HG03342 (cell line): ENCODE data around the gene CELSR1.

Experiments used
- ATAC-seq: cut with Tn5 transposase; IDR thresholded peaks from one replicate; pipeline ENCODE4 v1.9.1; 2021; ENCODE audit warnings: mild to moderate bottlenecking, moderate library complexity; ENCODE audit not compliant: unreplicated experiment

Gene CELSR1

DNA sequence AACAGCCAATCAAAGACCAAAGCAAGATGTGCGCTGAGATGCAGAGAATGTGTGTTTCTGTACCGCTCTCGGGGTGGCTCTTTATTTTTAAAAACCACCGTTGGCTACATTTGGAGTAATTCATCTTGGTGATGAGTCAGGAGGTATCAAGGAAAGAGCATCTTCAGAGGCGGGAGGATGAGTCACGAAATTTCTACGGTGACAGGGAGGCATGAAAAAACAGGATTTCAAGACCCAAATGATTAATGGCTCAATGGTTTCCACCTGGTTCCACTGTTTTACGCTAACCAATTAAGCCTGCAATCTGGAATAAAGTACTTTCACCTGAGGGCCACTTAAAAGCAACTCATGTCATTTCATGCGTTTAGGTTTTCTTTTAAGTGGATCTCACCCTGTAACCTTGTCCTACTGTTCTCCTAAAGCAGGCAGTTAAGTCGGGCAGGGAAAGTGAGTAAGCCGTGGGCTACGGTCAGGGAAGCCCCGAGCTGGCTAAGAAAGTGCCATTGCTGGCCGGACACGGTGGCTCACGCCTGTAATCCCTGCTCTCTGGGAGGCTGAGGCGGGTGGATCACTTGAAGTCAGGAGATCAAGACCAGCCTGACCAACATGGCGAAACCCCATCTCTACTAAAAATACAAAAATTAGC, 74.6 kb downstream of the CELSR1 start:
- no peak for ATAC-seq

DNA sequence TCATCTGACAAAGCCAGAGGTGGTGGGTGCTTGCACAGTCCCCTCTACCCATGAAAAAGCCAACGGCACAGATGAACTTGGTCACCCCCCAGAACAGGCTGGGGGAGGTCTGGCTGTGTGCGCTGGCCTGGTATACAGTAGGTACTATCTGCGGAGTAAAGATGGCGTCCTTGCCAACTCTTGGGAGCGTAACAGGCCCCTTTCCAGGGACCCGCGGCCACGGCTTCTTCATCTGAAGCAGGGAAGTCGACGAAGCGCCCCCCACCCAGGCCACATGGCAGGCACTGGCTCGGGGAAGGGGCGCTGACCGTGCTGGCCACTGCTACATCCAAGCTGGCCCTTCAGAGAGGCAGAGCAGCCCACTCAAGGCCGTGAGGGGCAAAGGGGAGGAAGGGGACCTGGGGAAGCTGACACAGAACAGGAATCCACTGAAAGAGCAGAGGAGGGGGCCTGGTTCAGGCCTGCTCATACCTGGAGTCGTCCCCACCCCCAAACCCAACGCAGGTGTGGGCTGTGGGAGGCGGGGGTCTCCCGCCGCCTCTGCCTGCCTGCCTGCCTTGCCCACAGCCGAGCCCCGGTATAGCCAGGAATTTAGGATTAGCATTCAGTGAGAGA, 75.7 kb downstream of the CELSR1 start:
- ATAC-seq: no peak

DNA sequence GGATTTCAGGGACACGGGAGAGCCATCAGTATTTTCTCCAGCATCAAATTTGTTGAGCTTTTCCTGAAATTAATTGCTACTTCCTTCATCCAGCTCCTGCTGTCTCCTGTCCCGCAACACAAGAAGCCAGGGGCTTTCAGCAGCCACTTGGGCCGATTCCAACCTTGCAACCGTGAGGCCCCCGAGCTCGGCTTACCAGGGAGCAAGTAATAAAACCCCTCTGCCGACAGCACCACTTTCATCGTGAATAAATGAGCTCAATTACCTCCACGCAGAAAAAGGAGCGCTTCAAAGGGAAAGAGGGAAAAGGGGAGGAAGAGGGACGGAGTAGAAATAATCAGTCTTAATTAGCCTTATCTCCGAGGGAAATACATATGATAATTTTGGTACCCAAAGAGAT, 76.6 kb downstream of the CELSR1 start:
- ATAC-seq: no peak

DNA sequence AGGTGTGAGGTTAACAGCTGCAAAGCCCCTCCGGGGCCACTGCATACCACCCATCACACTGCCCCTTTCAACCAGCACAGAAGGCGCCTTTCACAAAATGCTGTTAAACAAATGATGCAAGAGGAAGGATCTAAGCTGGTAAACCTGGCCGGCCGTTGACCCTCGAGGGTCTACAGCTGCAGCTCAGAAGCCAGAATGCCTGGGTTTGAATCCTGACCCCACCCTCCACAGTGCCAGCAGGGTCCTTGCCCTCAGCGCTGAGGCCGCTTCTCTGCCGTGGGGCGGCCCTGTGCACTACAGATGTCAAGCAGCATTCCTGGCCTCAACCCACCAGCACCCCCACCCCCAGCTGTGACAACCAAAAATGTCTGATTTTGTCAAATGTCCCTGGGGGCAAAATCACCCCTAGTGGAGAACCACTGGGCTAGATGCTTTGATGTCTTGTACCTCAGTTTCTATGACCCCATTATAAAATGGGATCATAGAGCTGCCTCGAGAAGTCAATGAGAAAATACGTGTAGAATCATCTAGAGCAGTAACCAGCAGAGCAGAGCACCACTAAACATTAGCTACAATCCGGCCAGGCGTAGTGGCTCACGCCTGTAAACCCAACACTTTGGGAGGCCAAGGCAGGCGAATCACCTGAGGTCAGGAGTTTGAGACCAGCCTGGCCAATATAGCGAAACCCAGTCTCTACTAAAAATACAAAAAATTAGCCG, 77.9 kb downstream of the CELSR1 start:
- ATAC-seq: no peak

DNA sequence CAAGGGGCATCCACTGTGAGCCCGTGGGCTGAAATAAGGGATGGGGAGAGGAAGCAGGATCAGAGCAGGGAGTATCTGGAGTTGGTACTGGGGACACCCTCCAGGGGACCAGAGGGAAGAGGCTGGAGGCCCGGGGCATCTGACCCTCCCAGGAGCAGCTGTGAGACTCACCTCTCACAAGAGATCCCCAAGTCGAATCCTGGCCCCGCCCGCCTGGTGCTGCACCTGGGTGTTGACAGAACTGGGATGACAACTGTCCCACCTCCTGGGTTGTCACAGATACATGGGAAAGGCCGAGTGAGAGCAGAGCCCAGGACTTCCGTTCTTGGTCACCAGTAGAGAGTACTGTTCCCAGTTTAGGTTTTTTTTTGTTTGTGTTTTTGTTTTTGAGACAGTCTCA, 78.9 kb downstream of the CELSR1 start:
- no peak for ATAC-seq

DNA sequence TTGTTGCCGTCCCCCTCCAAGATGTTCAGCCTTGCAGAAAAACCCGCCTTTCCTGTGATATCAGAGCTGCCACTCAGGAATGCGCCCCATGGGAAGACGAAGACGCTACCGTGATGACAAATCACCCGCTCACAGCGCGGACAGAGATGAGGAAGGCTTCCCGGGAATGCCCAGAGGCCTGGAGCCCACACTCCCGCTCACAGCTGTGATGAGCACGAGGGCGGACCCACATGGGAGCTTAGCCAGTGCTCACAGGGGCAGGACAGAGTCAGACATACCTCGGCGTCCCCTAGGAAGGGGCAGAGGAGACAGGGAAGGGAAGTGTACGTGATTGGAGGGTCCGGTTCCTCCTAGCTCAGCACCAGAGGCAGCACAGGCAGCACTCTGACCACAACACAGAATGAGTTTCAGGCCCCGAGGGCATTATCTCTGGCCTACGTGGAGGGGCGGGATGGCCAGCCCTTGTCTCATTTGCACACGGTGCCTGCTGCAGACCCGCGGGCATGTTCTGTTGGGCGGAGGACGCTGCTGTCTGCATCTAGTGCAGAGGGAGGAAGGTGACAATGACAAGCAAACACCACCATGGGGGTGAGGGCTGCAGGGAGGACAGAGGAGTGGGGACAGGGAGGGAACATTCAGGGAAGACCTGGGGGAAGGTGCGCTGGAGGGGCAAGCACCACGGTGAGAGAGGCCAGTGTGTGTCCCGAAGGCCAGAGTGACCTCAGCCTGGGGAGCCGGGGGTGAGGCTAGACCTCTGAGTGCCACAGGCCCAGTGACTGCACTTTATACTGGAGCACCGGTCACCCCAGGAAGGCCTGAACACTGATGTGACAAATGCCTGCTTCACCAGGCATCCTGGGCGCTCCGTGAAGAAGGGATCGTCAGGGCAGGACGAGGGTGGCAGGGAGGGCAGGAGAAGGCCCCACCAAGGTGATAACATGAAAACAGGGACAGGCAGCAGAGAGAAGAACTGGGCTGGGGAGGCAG, 79.6 kb downstream of the CELSR1 start:
- no peak for ATAC-seq

DNA sequence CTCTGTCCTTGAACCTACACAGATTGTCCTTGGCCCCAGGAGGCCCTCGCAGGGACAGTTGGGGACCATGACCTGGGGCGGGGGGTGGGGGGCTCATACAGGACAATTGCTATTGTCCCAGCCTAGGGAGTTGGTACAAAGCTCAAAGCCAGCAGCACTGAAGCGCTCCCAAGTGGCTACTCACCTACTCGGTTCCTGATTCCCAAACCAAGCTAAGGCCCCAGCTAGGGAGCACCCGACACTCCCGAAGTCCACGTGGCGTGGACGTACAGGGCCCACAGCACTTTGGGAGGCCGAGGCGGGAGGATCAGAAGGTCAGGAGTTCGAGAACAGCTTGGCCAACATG, 80.6 kb downstream of the CELSR1 start:
- no peak for ATAC-seq

DNA sequence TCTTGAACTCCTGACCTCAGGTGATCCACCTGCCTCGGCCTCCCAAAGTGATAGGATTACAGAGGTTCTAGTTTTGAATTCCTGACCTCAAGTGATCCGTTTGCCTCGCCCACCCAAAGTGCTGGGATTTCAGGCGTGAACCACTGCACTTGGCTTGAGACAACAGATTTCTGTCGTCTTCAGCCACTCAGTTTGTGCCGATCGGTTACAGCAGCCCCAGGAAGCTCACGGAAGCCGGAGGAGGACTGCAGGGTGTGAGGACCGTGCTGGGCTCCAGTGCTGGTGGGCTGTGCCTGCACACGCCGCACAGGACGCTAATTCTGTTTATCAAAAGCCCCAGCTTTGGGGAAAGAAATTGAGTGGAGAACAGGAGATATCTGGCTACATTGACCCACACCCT, 82.0 kb downstream of the CELSR1 start:
- ATAC-seq: no peak

DNA sequence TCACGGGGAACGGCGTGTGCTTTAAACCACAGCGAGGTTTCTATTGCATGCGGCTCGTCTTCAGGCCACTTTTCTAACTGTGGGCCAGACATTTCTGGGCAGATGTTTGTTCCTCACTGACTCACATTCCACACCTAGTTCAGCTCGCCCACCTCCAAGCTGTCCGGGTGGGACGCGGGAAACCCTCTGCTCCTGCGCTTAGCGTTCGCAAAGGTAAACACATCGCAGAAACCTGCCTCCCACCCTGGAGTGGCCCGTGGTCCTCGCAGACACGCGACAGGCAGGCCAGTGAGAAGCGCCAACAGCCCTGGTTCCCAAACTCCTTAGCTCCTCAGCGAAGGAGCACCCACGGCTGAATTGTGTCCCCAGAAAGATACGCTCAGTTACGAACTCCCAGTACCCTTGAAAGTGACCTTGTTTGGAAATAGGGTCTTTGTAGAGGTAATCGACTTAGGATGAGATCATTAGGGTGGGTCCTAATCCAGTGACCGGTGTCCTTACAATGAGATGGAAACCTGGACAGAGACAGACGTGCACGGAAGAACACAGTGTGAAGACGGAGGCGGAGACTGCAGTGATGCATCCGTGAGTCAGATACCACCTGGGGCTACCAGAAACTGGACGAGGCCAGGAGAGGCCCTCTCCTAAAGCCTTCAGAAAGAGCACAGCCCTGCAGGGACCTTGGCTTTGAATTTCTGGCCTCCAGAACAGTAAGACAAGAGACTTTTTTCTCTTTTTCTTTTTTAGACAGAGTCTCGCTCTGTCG, 82.7 kb downstream of the CELSR1 start:
- ATAC-seq: no peak

DNA sequence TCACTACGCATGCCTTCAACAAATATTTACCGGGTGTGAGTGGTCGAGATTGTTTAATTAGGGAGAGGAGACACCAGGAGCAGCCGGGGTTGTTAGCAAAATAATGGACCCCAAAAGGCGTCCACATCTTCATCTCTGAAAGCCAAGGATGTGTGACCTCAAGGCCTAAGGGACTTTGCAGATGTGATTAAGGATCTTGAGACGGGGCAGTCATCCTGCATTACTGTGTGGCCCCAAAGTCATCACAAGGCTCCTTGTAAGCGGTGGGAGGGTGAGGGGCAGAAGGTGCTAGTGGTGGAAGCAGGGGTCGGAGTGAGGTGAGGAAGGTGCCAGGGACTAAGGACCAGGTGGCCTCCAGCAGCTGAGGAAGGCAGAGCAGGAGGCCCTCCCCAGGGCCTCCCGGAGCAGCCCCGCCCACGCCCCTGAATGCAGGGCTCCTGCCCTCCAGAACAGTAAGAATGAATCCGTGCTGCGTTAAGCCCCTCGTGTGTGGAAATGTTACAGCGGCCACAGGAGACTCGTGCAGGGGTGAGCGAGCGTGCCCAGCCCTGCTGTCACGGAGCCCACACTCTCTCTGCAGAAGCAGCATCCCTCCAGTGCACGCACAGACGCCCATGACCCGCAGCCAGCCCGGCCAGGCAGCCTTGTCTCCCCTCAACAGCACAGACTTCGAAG, 83.5 kb downstream of the CELSR1 start:
- ATAC-seq: no peak

DNA sequence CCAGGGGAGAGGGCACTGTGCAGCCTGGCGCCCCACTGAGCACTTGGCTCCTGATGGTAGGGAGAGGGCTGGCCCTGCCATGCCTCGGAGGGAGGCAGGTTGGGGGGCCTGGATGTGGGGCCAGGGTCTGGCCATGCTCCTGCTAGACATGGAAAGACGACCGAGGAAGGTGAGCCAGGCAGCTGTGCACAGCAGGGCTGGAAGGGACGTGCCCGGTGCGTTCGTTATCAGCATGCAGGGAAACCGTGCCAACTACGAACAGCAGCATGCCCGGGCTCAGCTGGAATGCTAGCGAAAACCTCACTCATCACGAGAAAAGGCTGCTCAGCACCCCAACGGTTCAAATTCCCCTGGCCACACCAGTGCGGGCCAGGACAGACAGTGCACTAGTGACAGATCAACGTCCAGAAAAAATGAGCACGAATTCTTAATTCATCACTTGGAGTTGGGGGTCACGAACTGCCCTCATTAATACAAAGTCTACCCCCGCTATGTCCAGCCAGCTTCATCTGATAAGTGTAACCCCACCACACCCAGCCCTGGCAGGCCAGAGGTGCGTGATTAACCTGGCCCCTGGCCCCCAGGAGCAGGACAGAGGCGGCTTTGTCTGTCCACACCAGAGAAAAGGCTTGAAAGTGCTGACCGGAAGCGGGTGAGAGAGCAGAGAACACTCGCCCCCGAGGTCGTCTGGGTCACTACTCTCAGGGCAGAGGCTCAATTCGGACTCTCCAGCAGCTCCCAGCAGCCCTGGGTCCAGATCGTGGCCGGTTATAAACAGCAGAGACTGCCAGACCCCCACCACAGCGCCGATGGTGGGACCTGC, 84.2 kb downstream of the CELSR1 start:
- no peak for ATAC-seq

DNA sequence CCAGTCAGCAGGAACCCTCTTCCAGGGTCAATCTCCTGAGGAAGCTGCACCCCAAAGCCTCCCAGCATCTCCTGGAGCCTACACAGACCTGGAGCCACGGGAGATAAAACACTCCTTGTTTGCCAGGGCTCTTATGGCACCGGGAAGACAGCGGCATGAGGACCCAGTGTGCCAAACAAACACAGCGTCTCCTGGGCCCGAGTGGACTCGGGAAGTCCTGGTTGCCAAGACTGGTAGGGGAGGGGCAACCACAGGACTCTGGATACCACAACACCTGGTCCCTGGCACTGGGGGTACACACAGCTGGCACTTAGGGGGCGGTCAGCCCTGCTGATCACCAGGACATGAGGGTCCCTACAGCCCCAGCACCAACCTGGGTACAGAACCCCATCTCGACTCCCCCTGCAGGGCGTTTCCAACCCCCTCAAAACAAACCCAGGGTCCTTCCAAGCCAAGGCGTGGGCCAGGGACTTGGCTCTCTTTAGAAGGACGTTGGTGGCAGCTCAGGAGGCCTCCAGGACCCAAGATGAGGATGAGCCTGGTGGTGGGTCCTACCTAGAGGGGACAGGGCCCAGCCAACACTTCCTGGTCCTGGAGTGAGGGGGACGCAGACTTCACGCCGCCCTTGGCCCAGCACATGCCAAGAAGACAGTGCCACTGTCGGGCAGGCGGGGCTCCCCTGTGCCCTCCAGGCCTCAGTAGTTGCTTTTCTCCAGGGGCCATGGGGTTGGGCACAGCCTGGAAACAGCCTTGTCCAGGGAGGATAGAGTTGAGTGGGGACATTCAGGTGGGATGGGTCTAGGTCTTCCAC, 85.0 kb downstream of the CELSR1 start:
- ATAC-seq: no peak

DNA sequence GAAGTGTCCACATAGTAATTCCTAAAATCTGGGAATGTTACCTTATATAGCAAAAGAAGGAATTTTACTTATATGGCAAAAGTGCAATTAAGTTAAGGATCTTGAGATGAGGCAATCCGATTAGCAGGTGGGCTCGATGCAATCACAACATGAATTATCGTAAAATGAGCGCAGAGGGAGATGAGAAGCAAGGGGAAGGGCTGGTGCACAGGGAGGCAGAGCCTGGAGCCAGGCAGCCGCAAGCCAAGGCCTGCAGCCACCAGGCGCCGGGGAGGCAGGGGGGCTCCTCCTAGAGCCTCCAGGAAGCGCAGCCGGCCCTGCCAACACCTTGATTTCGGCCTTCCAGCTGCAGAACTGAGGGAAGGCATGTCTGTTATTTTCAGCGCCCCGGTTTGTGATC, 85.7 kb downstream of the CELSR1 start:
- ATAC-seq: no peak

DNA sequence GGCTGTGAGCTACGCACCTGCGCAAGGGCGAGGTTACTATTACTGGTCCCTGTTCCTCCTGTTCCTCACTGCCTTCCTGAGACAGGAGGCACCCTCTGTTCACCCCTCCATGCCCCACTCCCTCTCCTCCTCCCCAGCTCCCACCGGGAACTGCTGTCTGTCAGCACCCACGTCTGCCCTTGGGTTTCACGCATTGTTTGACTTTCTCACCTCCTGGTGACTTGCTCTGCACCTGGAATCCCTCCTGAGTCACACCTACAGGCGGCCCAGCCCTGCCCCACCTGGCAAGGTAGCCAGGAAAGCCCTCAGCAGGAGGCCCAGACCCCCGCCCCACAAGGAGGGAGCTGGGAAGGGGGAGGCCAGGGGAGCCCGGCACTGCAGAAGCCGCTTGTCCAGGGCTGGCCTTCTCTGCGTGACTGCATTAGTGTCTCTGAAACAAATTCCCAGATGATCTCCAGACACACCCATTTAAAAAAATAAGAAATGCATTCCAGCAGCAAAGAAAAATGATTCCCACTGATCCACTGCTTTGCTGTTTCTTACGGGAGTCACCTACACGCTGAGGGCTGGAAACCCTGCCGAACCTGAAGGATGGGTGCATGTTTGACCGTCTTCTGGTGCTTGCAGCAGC, 86.4 kb downstream of the CELSR1 start:
- ATAC-seq: no peak

DNA sequence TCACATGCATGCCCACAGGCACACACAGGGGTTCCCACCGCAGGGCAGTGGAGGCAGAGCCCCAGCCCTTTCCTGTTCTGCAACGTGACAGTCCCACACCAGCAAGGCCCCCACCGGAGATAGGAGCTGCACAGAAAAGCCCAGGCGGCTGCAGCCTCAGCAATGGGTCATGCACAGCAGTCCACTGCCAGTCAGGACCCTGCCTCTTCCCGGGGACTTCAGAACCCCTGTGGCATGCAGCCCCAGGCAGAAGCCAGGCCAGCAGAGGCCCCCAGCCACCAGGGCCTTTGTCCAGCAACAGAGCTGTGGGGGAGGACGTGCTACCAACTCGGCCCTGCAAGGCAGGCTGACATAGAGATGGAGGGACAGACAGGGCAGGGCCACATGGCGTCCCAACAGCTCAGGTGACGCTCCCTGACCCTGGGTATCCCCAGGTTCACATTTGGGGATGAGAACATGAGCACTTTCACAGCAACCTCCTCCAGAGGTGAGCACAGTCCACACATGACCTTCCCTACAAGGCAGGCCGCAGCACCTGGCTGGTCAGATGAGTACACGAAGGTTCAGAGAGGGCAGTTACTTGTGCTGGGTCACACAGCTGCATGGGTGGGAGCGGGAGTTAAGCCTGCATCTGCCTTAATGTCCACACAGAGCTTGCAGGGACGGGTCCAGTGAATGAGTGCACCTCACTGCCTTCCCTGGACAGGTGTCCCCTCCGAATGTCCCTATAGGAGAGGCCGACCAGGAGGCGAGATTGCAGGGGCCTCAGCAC, 87.3 kb downstream of the CELSR1 start:
- no peak for ATAC-seq

DNA sequence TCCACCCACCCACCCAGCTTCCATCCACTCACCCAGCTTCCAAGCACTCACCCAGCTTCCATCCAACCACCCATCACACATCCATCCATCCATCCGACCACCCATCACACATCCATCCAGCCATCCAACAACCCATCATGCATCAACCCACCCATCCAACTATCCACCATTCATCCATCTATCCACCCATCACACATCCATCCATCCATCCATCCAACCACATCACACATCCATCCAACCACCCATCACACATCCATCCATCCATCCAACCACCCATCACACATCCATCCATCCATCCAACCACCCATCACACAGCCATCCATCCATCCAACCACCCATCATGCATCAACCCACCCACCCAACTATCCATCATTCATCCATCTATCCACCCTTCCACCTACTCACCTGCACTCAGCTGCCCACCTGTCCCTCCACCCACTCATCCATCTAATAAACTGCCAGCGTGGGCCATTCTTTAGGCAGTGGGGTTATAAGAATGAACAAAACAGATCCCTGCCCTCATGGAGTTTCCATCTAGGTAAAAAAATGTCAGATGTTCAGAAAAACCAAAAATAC, 88.2 kb downstream of the CELSR1 start:
- ATAC-seq: no peak

DNA sequence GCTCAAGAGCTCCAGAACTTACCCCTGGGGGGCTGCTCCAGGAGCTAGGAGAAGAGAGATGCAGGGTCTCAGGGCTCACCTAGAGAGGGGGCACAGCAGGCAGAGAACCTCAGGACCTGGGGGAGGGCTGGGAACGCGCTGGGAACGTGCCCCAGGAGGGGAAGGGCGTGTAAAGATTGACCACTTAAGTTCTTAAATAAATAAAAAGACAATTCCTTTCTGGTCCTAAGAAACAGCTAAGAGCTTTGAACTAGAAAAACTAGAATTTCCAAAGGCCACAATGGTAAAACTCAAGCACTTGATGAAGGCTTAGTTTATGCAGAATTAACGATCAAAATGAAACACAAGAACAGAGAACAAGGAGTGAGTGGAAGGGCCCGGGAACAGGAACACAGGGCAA, 89.1 kb downstream of the CELSR1 start:
- no peak for ATAC-seq
